Mesenchymal stem cell (in vitro differentiated cells and primary cell): ENCODE measurements around the gene GSG1.

Experiments used
- DNase-seq: peaks from one replicate; pipeline ENCODE4 v3.0.0-alpha.2; 2013
- H2AFZ ChIP-seq: one replicate; pipeline ENCODE4 v1.6.1; 2013; ENCODE audit warnings: low read depth, mild to moderate bottlenecking, control low read depth, inconsistent platforms, low read length, moderate library complexity
- H2AK5ac ChIP-seq: 2 replicates; pipeline ENCODE4 v1.6.1; 2013; ENCODE audit warnings: low read length, moderate library complexity, mild to moderate bottlenecking, inconsistent platforms; ENCODE audit not compliant: severe bottlenecking
- H2BK120ac ChIP-seq: one replicate; pipeline ENCODE4 v1.6.1; 2013; ENCODE audit warnings: low read depth, mild to moderate bottlenecking, inconsistent platforms, low read length, moderate library complexity
- H2BK12ac ChIP-seq, 2 experiments: one replicate each; pipeline ENCODE4 v1.6.1; 2013; ENCODE audit warnings: inconsistent platforms in 2 of 2, low read length in 2 of 2, mild to moderate bottlenecking in 2 of 2, moderate library complexity in 2 of 2, control low read depth in 1 of 2
- H2BK15ac ChIP-seq: one replicate; pipeline ENCODE4 v1.6.1; 2013; ENCODE audit warnings: mild to moderate bottlenecking, low read depth, inconsistent platforms; ENCODE audit not compliant: poor library complexity, severe bottlenecking
- H2BK5ac ChIP-seq: 2 replicates; pipeline ENCODE4 v1.6.1; 2013; ENCODE audit warnings: low read depth, mild to moderate bottlenecking, low read length, control low read depth, inconsistent platforms; ENCODE audit not compliant: poor library complexity, severe bottlenecking
- H3K14ac ChIP-seq, 2 experiments: one replicate each; pipeline ENCODE4 v1.6.1; 2013; ENCODE audit warnings: inconsistent platforms in 2 of 2, low read length in 2 of 2, control low read depth in 1 of 2, mild to moderate bottlenecking in 1 of 2, moderate library complexity in 1 of 2
- H3K18ac ChIP-seq, 2 experiments: one replicate each; pipeline ENCODE4 v1.6.1; 2013; ENCODE audit warnings: inconsistent platforms in 2 of 2, low read length in 2 of 2, control low read depth in 1 of 2, low read depth in 1 of 2, mild to moderate bottlenecking in 1 of 2
- H3K23ac ChIP-seq, 2 experiments: one replicate each; pipeline ENCODE4 v1.6.1; 2013; ENCODE audit warnings: inconsistent platforms in 2 of 2, low read length in 2 of 2, mild to moderate bottlenecking in 2 of 2, moderate library complexity in 2 of 2, control low read depth in 1 of 2
- H3K27ac ChIP-seq: 2 replicates; pipeline ENCODE4 v1.5.1; 2013; ENCODE audit warnings: mild to moderate bottlenecking, moderate library complexity, low read length, control low read depth, inconsistent platforms; ENCODE audit not compliant: poor library complexity, severe bottlenecking
- H3K27me3 ChIP-seq, 2 experiments: 2 replicates each; pipeline versions ENCODE4 v1.6.1 to v1.7.0; 2013; ENCODE audit warnings: low read length in 2 of 2, mild to moderate bottlenecking in 2 of 2, moderate library complexity in 2 of 2, control low read depth in 1 of 2, inconsistent platforms in 1 of 2; ENCODE audit not compliant: control insufficient read depth in 1 of 2, insufficient read depth in 1 of 2
- H3K36me3 ChIP-seq, 2 experiments: 2 replicates each; pipeline versions ENCODE4 v1.6.1 to v1.7.0; 2013; ENCODE audit warnings: low read length in 2 of 2, control low read depth in 1 of 2, inconsistent platforms in 1 of 2, low read depth in 1 of 2, mild to moderate bottlenecking in 1 of 2; ENCODE audit not compliant: insufficient read depth in 2 of 2, control insufficient read depth in 1 of 2
- H3K4ac ChIP-seq, 2 experiments: one replicate each; pipeline ENCODE4 v1.6.1; 2013; ENCODE audit warnings: inconsistent platforms in 2 of 2, low read length in 2 of 2, mild to moderate bottlenecking in 2 of 2, moderate library complexity in 2 of 2, control low read depth in 1 of 2, low read depth in 1 of 2
- H3K4me1 ChIP-seq: 2 replicates; pipeline ENCODE4 v1.6.1; 2013; ENCODE audit warnings: low read depth, low read length, control low read depth; ENCODE audit not compliant: control insufficient read depth, insufficient read depth
- H3K4me2 ChIP-seq: 2 replicates; pipeline ENCODE4 v1.6.1; 2013; ENCODE audit warnings: low read length, mild to moderate bottlenecking, inconsistent platforms; ENCODE audit not compliant: poor library complexity, severe bottlenecking
- H3K4me3 ChIP-seq, 2 experiments: 2 replicates each; pipeline versions ENCODE4 v1.5.1 to v1.7.0; 2013; ENCODE audit warnings: low read length in 2 of 2, mild to moderate bottlenecking in 2 of 2, control low read depth in 1 of 2, low read depth in 1 of 2; ENCODE audit not compliant: insufficient read depth in 1 of 2
- H3K79me1 ChIP-seq: replicated peaks from 2 replicates; pipeline ENCODE4 v1.6.1; 2013; ENCODE audit warnings: mild to moderate bottlenecking, control low read depth, low read length, inconsistent platforms; ENCODE audit not compliant: poor library complexity, severe bottlenecking
- H3K9ac ChIP-seq: 2 replicates; pipeline ENCODE4 v1.7.0; 2013; ENCODE audit warnings: mild to moderate bottlenecking, low read length, moderate library complexity
- H3K9me3 ChIP-seq: 2 replicates; pipeline ENCODE4 v1.7.0; 2013; ENCODE audit warnings: mild to moderate bottlenecking, low read length; ENCODE audit not compliant: control insufficient read depth
- H4K8ac ChIP-seq: one replicate; pipeline ENCODE4 v1.6.1; 2013; ENCODE audit warnings: inconsistent platforms, mild to moderate bottlenecking, low read length, moderate library complexity
- H4K91ac ChIP-seq: one replicate; pipeline ENCODE4 v1.6.1; 2013; ENCODE audit warnings: mild to moderate bottlenecking, low read length, inconsistent platforms
- WGBS: methylation state at CpG from one replicate; pipeline ENCODE4 v1.1.7; 2013; ENCODE audit warnings: mixed read lengths; 5-methylcytosine and 5-hydroxymethylcytosine counted together

GSG1 gene

DNA sequence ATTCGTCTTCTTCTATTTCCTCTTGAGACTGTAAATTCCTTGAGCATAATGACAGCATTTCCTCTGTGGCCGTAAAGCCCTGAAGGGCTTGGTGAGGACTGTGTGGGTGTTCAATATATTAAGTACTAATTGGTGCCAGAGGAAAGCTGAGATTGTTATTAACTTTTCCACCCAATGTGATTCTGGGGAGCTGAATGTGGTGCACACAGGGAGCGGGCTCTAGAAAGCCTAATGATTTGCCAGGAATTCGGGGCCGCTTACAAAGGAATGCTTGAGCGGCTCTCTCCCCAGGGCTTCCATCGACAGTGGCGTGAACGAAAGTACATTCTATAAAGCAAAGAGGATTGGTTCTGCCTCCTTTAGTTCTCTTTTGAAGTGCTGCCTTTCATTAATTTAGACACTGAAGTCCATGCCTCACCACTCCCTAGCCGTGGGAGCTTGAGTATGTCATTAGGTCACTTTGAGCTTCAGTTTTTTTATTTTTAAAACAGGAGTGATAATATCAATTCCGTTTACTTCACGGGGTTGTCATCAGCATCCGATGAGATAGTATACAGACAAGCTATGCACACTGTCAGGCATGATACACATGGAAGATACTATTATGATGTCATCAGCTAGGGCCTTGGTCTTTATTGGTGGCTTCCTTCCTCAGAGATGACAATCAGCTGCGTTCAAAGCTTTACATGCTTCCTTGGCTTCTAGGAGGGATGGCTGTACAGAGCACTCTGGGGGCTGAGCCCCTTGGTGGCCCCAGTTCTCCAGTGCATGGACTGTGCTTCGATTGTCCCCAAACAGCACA lies 11.0 kb upstream of the GSG1 start:
- 81% methylated on average over 15 of the region's 15 CpGs for WGBS

DNA sequence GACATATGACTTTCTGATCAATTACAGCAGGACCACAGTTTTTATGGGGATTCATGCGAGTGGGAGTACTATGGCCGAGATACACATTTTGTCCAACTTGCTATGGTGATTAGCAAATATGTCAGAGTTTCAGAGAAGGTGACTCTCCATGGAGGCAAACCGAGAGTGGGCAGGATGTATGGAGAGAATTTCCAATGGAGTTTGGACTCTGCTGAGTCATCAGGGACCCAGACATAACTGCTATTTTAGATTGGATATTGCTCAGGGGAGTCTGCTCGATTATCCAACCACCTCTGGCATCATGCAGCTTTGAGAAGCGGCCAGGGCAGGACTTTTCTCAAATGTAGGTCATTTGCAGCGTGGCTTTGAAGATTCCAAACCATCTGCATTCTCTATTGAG lies 9.5 kb upstream of the GSG1 start:
- no peak for DNase-seq
- no peak overlapping the region for H3K9ac ChIP-seq
- H4K8ac ChIP-seq, result no peak overlapping the region
- no peak overlapping the region for H3K23ac ChIP-seq
- no peaks in the 10 kb centered on the region for H3K79me1 ChIP-seq
- no peak overlapping the region for H3K18ac ChIP-seq
- no peak overlapping the region for H3K27ac ChIP-seq
- H2BK5ac ChIP-seq, result no peak overlapping the region
- no peak overlapping the region for H3K14ac ChIP-seq
- H3K27me3 ChIP-seq, result no peaks in the 10 kb centered on the region
- no peak overlapping the region for H4K91ac ChIP-seq
- H3K4ac ChIP-seq, result no peak overlapping the region
- H3K36me3 ChIP-seq, result no peaks in the 10 kb centered on the region
- H2AFZ ChIP-seq, result no peak overlapping the region
- H3K4me2 ChIP-seq, result no peak overlapping the region
- peaks cover 3% of the 10 kb centered on the region for H3K4me1 ChIP-seq
- H2BK15ac ChIP-seq, result no peak overlapping the region
- WGBS, result 91% methylated on average over 5 of the region's 6 CpGs
- no peak overlapping the region for H3K4me3 ChIP-seq
- peaks cover 4% of the 10 kb centered on the region for H3K9me3 ChIP-seq
- H2BK120ac ChIP-seq, result no peak overlapping the region
- H2AK5ac ChIP-seq, result peak overlapping the region; percentile 66
- H2BK12ac ChIP-seq, result no peak overlapping the region

More for the DNA sequence above, 11.0 kb upstream of the GSG1 start:
- Histone ChIP-seq H3K4me2 (peak overlapping the region; percentile 64), H2BK120ac (no peak overlapping the region), H4K8ac (no peak overlapping the region), H3K18ac (peak overlapping the region in 1 of 2 experiments; percentile 10), H3K27ac (peak overlapping the region; percentile 46), H3K4ac (no peak overlapping the region), H3K4me1 (peaks cover 4% of the 10 kb centered on the region), H3K4me3 (no peak overlapping the region), H2BK15ac (no peak overlapping the region), H4K91ac (peak overlapping the region; percentile 11), H3K23ac (no peak overlapping the region), H3K9ac (no peak overlapping the region), H3K36me3 (no peaks in the 10 kb centered on the region), H2BK5ac (no peak overlapping the region), H2AFZ (no peak overlapping the region), H2BK12ac (no peak overlapping the region), H3K27me3 (no peaks in the 10 kb centered on the region), H3K14ac (no peak overlapping the region), H3K79me1 (no peaks in the 10 kb centered on the region), H2AK5ac (peak overlapping the region; percentile 6), H3K9me3 (no peaks in the 10 kb centered on the region)
- DNase-seq, result no peak

GRCh38 chr12:13106666-13107065 lies 3.2 kb upstream of the GSG1 start:
- H3K23ac ChIP-seq, result no peak overlapping the region
- no peaks in the 10 kb centered on the region for H3K79me1 ChIP-seq
- H3K4me1 ChIP-seq, result peaks cover 2% of the 10 kb centered on the region
- H3K27me3 ChIP-seq, result no peaks in the 10 kb centered on the region
- H3K27ac ChIP-seq, result no peak overlapping the region
- H3K18ac ChIP-seq, result no peak overlapping the region
- no peak for DNase-seq
- no peak overlapping the region for H3K4me3 ChIP-seq
- no peak overlapping the region for H4K91ac ChIP-seq
- no peak overlapping the region for H3K9ac ChIP-seq
- H4K8ac ChIP-seq, result no peak overlapping the region
- H2BK120ac ChIP-seq, result no peak overlapping the region
- H3K36me3 ChIP-seq, result no peaks in the 10 kb centered on the region
- 100% methylated on average over 1 of the region's 1 CpG for WGBS
- H2BK12ac ChIP-seq, result no peak overlapping the region
- no peak overlapping the region for H2BK5ac ChIP-seq
- no peak overlapping the region for H2BK15ac ChIP-seq
- no peak overlapping the region for H2AFZ ChIP-seq
- H3K9me3 ChIP-seq, result peaks cover 4% of the 10 kb centered on the region
- H2AK5ac ChIP-seq, result no peak overlapping the region
- H3K14ac ChIP-seq, result no peak overlapping the region
- H3K4ac ChIP-seq, result no peak overlapping the region
- no peak overlapping the region for H3K4me2 ChIP-seq

DNA sequence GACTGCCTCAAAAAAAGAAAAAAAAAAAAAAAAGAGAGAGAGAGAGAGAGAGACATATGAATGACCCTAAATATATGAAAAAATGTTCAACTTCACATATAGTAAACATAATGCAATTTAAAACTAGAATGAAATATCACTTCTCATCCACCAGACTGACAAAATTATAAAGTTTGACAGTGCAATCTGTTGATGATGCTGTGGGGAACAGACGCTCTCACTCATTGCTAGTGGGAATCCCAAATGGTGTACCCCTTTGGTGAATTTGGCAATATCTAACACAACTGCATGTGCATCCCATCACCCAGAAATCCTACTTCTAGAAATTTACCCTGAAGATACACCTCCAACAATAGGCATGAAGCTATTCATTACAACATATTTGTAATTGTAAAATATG lies 2.3 kb upstream of the GSG1 start:
- Histone ChIP-seq H2BK15ac (no peak overlapping the region), H3K4ac (no peak overlapping the region), H3K4me3 (no peak overlapping the region), H3K27me3 (no peaks in the 10 kb centered on the region), H2AFZ (no peak overlapping the region), H3K9ac (no peak overlapping the region), H2BK5ac (no peak overlapping the region), H3K79me1 (no peaks in the 10 kb centered on the region), H3K18ac (no peak overlapping the region), H3K4me2 (no peak overlapping the region), H2BK12ac (no peak overlapping the region), H3K23ac (no peak overlapping the region), H3K9me3 (peaks cover 4% of the 10 kb centered on the region), H3K27ac (no peak overlapping the region), H2BK120ac (no peak overlapping the region), H4K8ac (no peak overlapping the region), H3K4me1 (peaks cover 6% of the 10 kb centered on the region), H3K14ac (no peak overlapping the region), H2AK5ac (no peak overlapping the region), H3K36me3 (no peaks in the 10 kb centered on the region), H4K91ac (no peak overlapping the region)
- WGBS, result 100% methylated on average over 1 of the region's 1 CpG
- DNase-seq, result no peak
